ENCODE measurements around the gene CDH13.

GRCh38 chr16:83762992-83763358 lies 1136.2 kb downstream of the CDH13 start:
- TF ChIP-seq CTCF (IDR thresholded peaks at IDR 0.05) (no peak), POLR2A (IDR thresholded peaks at IDR 0.05) (no peak)

Measured in Peyer's patch (tissue), 4 donors.